CD14-positive monocyte (primary cell): ENCODE results near the gene RAB25. TPM values are rescaled to one million over a fixed set of nuclear protein-coding genes. Genes with fewer than 3 reads are reported as not detected.

Experiments
- DNase-seq, 3 donors: peaks; one replicate each; pipeline ENCODE4 v3.0.0-alpha.2; 2011 to 2022
- H2AFZ ChIP-seq: 2 replicates; pipeline ENCODE4 v1.6.0; 2012; ENCODE audit warnings: mild to moderate bottlenecking, low read depth, low read length, inconsistent platforms; ENCODE audit not compliant: insufficient read depth, poor library complexity, severe bottlenecking
- H3K27ac ChIP-seq, 2 donors: 1 replicate in 1 of 2; 2 replicates in 1 of 2; pipeline ENCODE4 v1.5.1; 2012 to 2013; ENCODE audit warnings: low read length in 2 of 2, control low read depth in 1 of 2, inconsistent platforms in 1 of 2, low read depth in 1 of 2, mild to moderate bottlenecking in 1 of 2
- H3K27me3 ChIP-seq, 2 donors: one replicate each; pipeline versions ENCODE4 v1.6.0 to v1.6.1; 2011 to 2013; ENCODE audit warnings: low read length in 2 of 2; ENCODE audit not compliant: control insufficient read depth in 2 of 2, insufficient read depth in 2 of 2
- H3K36me3 ChIP-seq, 2 donors: replicated peaks in 1 of 2; 1 replicate in 1 of 2; 2 replicates in 1 of 2; pipeline versions ENCODE4 v1.5.1 to v1.6.1; 2012 to 2013; ENCODE audit warnings: low read length in 2 of 2, control low read depth in 1 of 2, inconsistent platforms in 1 of 2, mild to moderate bottlenecking in 1 of 2; ENCODE audit not compliant: insufficient read depth in 2 of 2, control insufficient read depth in 1 of 2
- H3K4me1 ChIP-seq, 2 donors: 1 replicate in 1 of 2; 2 replicates in 1 of 2; pipeline versions ENCODE4 v1.5.1 to v1.6.1; 2012 to 2013; ENCODE audit warnings: low read length in 2 of 2, control low read depth in 1 of 2, inconsistent platforms in 1 of 2, mild to moderate bottlenecking in 1 of 2, moderate library complexity in 1 of 2; ENCODE audit not compliant: insufficient read depth in 2 of 2, control insufficient read depth in 1 of 2
- H3K4me2 ChIP-seq: replicated peaks from 2 replicates; pipeline ENCODE3; 2012; ENCODE audit warnings: low read length, moderate library complexity, mild to moderate bottlenecking; ENCODE audit not compliant: poor library complexity, severe bottlenecking; ENCODE audit errors: extremely low read depth
- H3K4me3 ChIP-seq, 3 experiments: fragments of 200-600 bp in 1 of 3; sonication (generic) in 1 of 3; replicated peaks in 1 of 3; 1 replicate in 2 of 3; 2 replicates in 1 of 3; pipeline ENCODE4 v1.5.1; 2011 to 2013; ENCODE audit warnings: low read length in 3 of 3, mild to moderate bottlenecking in 3 of 3, control low read depth in 2 of 3, low read depth in 2 of 3, inconsistent platforms in 1 of 3, moderate library complexity in 1 of 3
- H3K79me2 ChIP-seq: 2 replicates; pipeline ENCODE4 v1.6.0; 2012; ENCODE audit warnings: mild to moderate bottlenecking, control low read depth, inconsistent platforms, low read length, moderate library complexity; ENCODE audit not compliant: insufficient read depth
- H3K9ac ChIP-seq: 2 replicates; pipeline ENCODE4 v1.6.0; 2017; ENCODE audit warnings: low read length, mild to moderate bottlenecking; ENCODE audit not compliant: insufficient read depth, poor library complexity, severe bottlenecking
- H3K9me3 ChIP-seq, 2 donors: replicated peaks in 1 of 2; 1 replicate in 1 of 2; 2 replicates in 1 of 2; pipeline versions ENCODE4 v1.5.1 to v1.6.1; 2012 to 2013; ENCODE audit warnings: low read length in 2 of 2, control low read depth in 1 of 2; ENCODE audit not compliant: control insufficient read depth in 1 of 2, insufficient read depth in 1 of 2
- H4K20me1 ChIP-seq: 2 replicates; pipeline ENCODE4 v1.6.0; 2012; ENCODE audit warnings: mild to moderate bottlenecking, low read length, control low read depth, moderate library complexity; ENCODE audit not compliant: insufficient read depth
- H3K27ac Mint-ChIP-seq, 7 donors: one replicate each; pipeline ENCODE4 v1.8.0; 2020; ENCODE audit warnings: mild to moderate bottlenecking in 7 of 7, mixed read lengths in 7 of 7, moderate library complexity in 6 of 7, inconsistent platforms in 2 of 7
- H3K27me3 Mint-ChIP-seq, 3 donors: one replicate each; pipeline ENCODE4 v1.8.0; 2021 to 2022; ENCODE audit warnings: low read depth in 3 of 3, mild to moderate bottlenecking in 3 of 3, mixed read lengths in 3 of 3, moderate library complexity in 3 of 3, inconsistent platforms in 1 of 3
- H3K36me3 Mint-ChIP-seq, 2 donors: one replicate each; pipeline ENCODE4 v1.8.0; 2020; ENCODE audit warnings: mixed read lengths in 2 of 2, inconsistent platforms in 1 of 2, mild to moderate bottlenecking in 1 of 2
- H3K4me1 Mint-ChIP-seq: one replicate; pipeline ENCODE4 v1.8.0; 2020; ENCODE audit warnings: mild to moderate bottlenecking, mixed read lengths
- H3K4me3 Mint-ChIP-seq, 2 donors: one replicate each; pipeline ENCODE4 v1.8.0; 2020; ENCODE audit warnings: mild to moderate bottlenecking in 2 of 2, mixed read lengths in 2 of 2, moderate library complexity in 1 of 2
- H3K9me3 Mint-ChIP-seq, 7 donors: one replicate each; pipeline ENCODE4 v1.8.0; 2020 to 2022; ENCODE audit warnings: mixed read lengths in 7 of 7, mild to moderate bottlenecking in 6 of 7, moderate library complexity in 6 of 7, inconsistent platforms in 2 of 7
- WGBS: methylation state at CpG from one replicate; pipeline ENCODE4 v1.1.5; 2013; ENCODE audit warnings: missing lambda C conversion rate; ENCODE audit not compliant: insufficient coverage; 5-methylcytosine and 5-hydroxymethylcytosine counted together
- intact Hi-C, 2 donors: fragments of 100-400 bp; cut with micrococcal nuclease; formaldehyde crosslinking; loops; one replicate each; pipeline versions ENCODE4 v1.15.0 to v1.15.1; 2023
- polyA plus RNA-seq, 3 donors: library from polyadenylated mRNA; depleted of rRNA in 1 of 3; unstranded in 2 of 3; stranded (reverse) in 1 of 3; fragments of 300-500 nt in 2 of 3; fragments of >200 nt in 1 of 3; fragmentation: Illumina TruSeq in 2 of 3; gene quantifications; 1 replicate in 2 of 3; 2 replicates in 1 of 3; pipeline ENCODE4 v1.2.3, GENCODE V29; 2012 to 2021
- TF ChIP-seq, protein P1 (sequence below): fragments of 200-600 bp; IDR thresholded peaks from one replicate; pipeline ENCODE4 v1.8.0; 2022; ENCODE audit warnings: antibody characterized with exemption, mild to moderate bottlenecking

RAB25 gene
- polyA plus RNA-seq, 3 donors, result 0.23 TPM; not detected in 2

DNA sequence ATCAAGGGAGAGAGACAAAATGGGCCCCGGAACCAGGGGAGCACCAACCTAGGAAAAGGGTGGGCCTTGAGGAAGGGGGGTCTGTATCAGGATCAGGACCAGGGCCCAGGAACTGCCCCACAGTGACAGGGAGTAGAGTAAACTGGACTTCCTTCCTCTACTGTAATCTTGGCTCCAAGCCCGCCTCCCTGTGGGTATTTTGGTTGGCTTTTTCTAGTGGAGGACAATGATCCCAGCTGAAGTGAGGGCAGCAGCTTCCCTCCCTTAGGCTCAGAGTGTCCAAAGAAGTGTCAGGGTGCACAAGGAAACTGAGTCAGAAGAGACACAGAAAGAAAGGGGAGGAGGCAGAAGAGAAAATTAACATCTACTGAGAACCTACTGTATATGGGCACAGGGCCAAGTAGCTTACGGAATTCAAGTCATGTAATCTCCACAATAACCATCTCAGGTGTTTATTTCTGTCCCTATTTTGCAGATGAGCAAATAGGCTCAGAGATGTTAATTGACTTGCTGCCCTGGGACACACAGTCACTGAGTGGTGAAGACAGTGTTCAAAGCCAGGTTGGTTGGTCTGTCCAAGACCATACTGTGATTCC lies 12.2 kb upstream of the RAB25 start:
- no peak overlapping the region for H3K4me3 ChIP-seq
- Mint-ChIP-seq H3K27me3 (peaks cover 0 to 2% (median 1%) of the 10 kb centered on the region in 3 donors), H3K4me1 (peaks cover 13% of the 10 kb centered on the region), H3K4me3 (no peak overlapping the region), H3K9me3 (no peaks in the 10 kb centered on the region), H3K36me3 (peaks cover 28% of the 10 kb centered on the region in 2 donors), H3K27ac (peak overlapping the region in 3 of 7 donors; percentile 5 to 53 (median 25))
- DNase-seq, result no peak
- peaks cover 8 to 27% of the 10 kb centered on the region in 2 donors for H3K36me3 ChIP-seq
- no peak overlapping the region for H3K9ac ChIP-seq
- H3K4me1 ChIP-seq, result peaks cover 5 to 13% of the 10 kb centered on the region in 2 donors
- H3K9me3 ChIP-seq, result no peaks in the 10 kb centered on the region
- TF ChIP-seq, protein P1, sequence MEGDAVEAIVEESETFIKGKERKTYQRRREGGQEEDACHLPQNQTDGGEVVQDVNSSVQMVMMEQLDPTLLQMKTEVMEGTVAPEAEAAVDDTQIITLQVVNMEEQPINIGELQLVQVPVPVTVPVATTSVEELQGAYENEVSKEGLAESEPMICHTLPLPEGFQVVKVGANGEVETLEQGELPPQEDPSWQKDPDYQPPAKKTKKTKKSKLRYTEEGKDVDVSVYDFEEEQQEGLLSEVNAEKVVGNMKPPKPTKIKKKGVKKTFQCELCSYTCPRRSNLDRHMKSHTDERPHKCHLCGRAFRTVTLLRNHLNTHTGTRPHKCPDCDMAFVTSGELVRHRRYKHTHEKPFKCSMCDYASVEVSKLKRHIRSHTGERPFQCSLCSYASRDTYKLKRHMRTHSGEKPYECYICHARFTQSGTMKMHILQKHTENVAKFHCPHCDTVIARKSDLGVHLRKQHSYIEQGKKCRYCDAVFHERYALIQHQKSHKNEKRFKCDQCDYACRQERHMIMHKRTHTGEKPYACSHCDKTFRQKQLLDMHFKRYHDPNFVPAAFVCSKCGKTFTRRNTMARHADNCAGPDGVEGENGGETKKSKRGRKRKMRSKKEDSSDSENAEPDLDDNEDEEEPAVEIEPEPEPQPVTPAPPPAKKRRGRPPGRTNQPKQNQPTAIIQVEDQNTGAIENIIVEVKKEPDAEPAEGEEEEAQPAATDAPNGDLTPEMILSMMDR, result no peak
- H3K27ac ChIP-seq, result no peak overlapping the region
- H3K79me2 ChIP-seq, result no peaks in the 10 kb centered on the region
- 100% methylated on average over 1 of the region's 3 CpGs for WGBS
- H4K20me1 ChIP-seq, result no peaks in the 10 kb centered on the region
- H3K27me3 ChIP-seq, result no peaks in the 10 kb centered on the region
- H2AFZ ChIP-seq, result no peak overlapping the region
- intact Hi-C loops, result no loop called here
- no peak overlapping the region for H3K4me2 ChIP-seq

DNA sequence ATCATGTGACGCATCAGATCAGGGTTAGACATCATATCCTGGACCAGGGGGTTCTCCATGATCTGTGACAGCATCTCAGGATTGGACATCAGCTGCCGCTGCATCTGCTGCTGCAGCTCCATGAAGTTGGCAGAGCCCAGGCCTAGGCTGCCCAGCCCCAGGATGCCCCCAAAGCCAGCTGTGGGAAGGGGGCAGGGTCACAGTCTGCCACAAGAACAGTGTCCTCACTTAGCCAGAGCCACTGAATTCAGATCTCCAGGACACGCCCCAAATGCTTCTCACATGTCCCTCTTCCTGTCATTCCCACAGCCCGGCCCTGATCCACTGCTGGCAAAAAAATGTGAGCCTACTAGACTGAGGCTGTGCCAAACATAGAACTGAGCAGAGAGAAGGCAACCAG lies 10.6 kb upstream of the RAB25 start:
- Mint-ChIP-seq H3K4me1 (peaks cover 16% of the 10 kb centered on the region), H3K27me3 (peaks cover 0 to 2% (median 1%) of the 10 kb centered on the region in 3 donors), H3K4me3 (no peak overlapping the region), H3K36me3 (peaks cover 21 to 23% of the 10 kb centered on the region in 2 donors), H3K27ac (no peak overlapping the region), H3K9me3 (no peaks in the 10 kb centered on the region)
- Histone ChIP-seq H3K4me2 (no peak overlapping the region), H2AFZ (no peak overlapping the region), H3K4me1 (peaks cover 11 to 26% of the 10 kb centered on the region in 2 donors), H3K36me3 (peaks cover 8 to 23% of the 10 kb centered on the region in 2 donors), H3K9me3 (no peaks in the 10 kb centered on the region), H3K27me3 (no peaks in the 10 kb centered on the region), H4K20me1 (no peaks in the 10 kb centered on the region), H3K79me2 (peaks cover 5% of the 10 kb centered on the region), H3K9ac (no peak overlapping the region), H3K4me3 (no peak overlapping the region), H3K27ac (no peak overlapping the region)
- 100% methylated on average over 4 of the region's 4 CpGs for WGBS
- TF ChIP-seq, protein P1, result no peak
- DNase-seq, result no peak
- intact Hi-C loops, result loop anchor here (2.0 to 5.0 kb wide), 3 partner anchors 24 to 118 kb away; partner anchors contain the start of gene KHDC4 (in 1 of the 2)
